ENCODE results near the gene SMCP.

- TF ChIP-seq CTCF (IDR thresholded peaks at IDR 0.05) (no peak), EZH2 (IDR thresholded peaks at IDR 0.05; ENCODE audit: borderline replicate concordance, insufficient read depth, low read depth, low read length, poor library complexity, severe bottlenecking) (no peak)
Observed at GRCh38 chr1:152932170-152932811, 54.2 kb downstream of the SMCP start.
